ENCODE results near the gene MRPL2. TPM values are rescaled to one million over a fixed set of nuclear protein-coding genes. Genes with fewer than 3 reads are reported as not detected.

The MRPL2 gene
- total RNA-seq, 1 donor from 2014 or later, result 50.3 TPM

DNA sequence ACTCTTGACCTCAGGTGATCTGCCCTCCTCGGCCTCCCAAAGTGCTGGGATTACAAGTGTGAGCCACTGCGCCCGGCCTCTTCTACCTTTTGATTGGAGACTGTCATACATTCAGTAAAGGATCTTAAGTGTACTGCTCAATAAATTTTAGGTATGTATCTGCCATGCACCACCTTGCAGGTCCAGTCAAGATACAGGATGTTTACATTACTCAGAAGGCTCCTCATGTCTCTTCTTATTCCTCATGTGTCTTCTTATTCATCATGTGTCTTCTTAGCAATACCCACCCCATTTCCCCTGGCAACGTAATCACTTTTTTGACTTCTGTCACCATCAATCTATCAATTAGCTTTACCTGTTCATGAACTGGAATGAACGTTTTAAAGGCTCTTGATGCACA is 53.4 kb downstream of the MRPL2 start:
- H3K27me3 ChIP-seq (ENCODE audit: control insufficient read depth, insufficient read depth, low read length), result no peaks in the 10 kb centered on the region
- FAIRE-seq, result no peak
- no peak overlapping the region for H3K4me3 ChIP-seq (ENCODE audit: low read depth, low read length)
- TF ChIP-seq, protein P1, sequence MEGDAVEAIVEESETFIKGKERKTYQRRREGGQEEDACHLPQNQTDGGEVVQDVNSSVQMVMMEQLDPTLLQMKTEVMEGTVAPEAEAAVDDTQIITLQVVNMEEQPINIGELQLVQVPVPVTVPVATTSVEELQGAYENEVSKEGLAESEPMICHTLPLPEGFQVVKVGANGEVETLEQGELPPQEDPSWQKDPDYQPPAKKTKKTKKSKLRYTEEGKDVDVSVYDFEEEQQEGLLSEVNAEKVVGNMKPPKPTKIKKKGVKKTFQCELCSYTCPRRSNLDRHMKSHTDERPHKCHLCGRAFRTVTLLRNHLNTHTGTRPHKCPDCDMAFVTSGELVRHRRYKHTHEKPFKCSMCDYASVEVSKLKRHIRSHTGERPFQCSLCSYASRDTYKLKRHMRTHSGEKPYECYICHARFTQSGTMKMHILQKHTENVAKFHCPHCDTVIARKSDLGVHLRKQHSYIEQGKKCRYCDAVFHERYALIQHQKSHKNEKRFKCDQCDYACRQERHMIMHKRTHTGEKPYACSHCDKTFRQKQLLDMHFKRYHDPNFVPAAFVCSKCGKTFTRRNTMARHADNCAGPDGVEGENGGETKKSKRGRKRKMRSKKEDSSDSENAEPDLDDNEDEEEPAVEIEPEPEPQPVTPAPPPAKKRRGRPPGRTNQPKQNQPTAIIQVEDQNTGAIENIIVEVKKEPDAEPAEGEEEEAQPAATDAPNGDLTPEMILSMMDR (IDR thresholded peaks at IDR 0.05; ENCODE audit: insufficient read depth, low read length, severe bottlenecking), result no peak
- peak; percentile 74 for DNase-seq (ENCODE audit: low read depth)
- H3K36me3 ChIP-seq (ENCODE audit: control insufficient read depth, insufficient read depth, low read length), result peaks cover 20% of the 10 kb centered on the region

Other genes with a start within 250 kb of the MRPL2 start
- 94.5 and 109 TPM in 2 replicates for gene RPL7L1, start 179.8 kb downstream of the MRPL2 start, total RNA-seq
- not detected in 2 replicates for gene PTCRA, start 143.4 kb downstream of the MRPL2 start, total RNA-seq
- 9.7 and 14.0 TPM in 2 replicates for gene CNPY3, start 130.0 kb downstream of the MRPL2 start, total RNA-seq
- 0.26 TPM in 1 of 2 replicates, not detected in the other for gene GNMT, start 98.7 kb downstream of the MRPL2 start, total RNA-seq
- 25.0 and 32.1 TPM in 2 replicates for gene PEX6, start 80.3 kb downstream of the MRPL2 start, total RNA-seq
- 20.2 and 27.6 TPM in 2 replicates for gene PPP2R5D, start 74.9 kb downstream of the MRPL2 start, total RNA-seq
- gene MEA1, start 45.5 kb downstream of the MRPL2 start, total RNA-seq, result 55.2 and 62.4 TPM in 2 replicates
- gene KLHDC3, start 45.2 kb downstream of the MRPL2 start, total RNA-seq, result 60.4 and 70.6 TPM in 2 replicates
- 84.7 and 97.1 TPM in 2 replicates for gene RRP36, start 37.8 kb downstream of the MRPL2 start, total RNA-seq
- gene CUL7, start 5.6 kb downstream of the MRPL2 start, total RNA-seq, result 16.9 and 20.5 TPM in 2 replicates
- 10.4 and 14.5 TPM in 2 replicates for gene KLC4, start 197 bp upstream of the MRPL2 start, total RNA-seq
- 53.2 and 69.5 TPM in 2 replicates for gene PTK7, start 16.9 kb upstream of the MRPL2 start, total RNA-seq
- 10.8 and 20.1 TPM in 2 replicates for gene SRF, start 111.8 kb upstream of the MRPL2 start, total RNA-seq
- 29.0 and 36.4 TPM in 2 replicates for gene CUL9, start 122.8 kb upstream of the MRPL2 start, total RNA-seq
- gene DNPH1, start 170.0 kb upstream of the MRPL2 start, total RNA-seq, result 59.8 and 75.4 TPM in 2 replicates
- not detected in 2 replicates for gene TTBK1, start 184.0 kb upstream of the MRPL2 start, total RNA-seq
- gene SLC22A7, start 238.8 kb upstream of the MRPL2 start, total RNA-seq, result not detected in 2 replicates
- gene CRIP3, start 249.4 kb upstream of the MRPL2 start, total RNA-seq, result not detected in 2 replicates